GM18508 (cell line): Measurements from ENCODE around the gene ZNF780A.
"Not testable (repeated sequence)": the region's sequence is repeated elsewhere in the genome, so short reads cannot be mapped to it uniquely, and the experiment has no call there.

Experiments
- ATAC-seq: cut with Tn5 transposase; IDR thresholded peaks from one replicate; pipeline ENCODE4 v1.9.1; 2021; ENCODE audit warnings: moderate number of reproducible peaks; ENCODE audit not compliant: insufficient read depth, unreplicated experiment

The ZNF780A gene

GRCh38 chr19:40088299-40089047 is 2.3 kb downstream of the ZNF780A start:
- no peak for ATAC-seq

GRCh38 chr19:40084948-40085347 is 5.8 kb downstream of the ZNF780A start:
- no peak for ATAC-seq

- no peak for ATAC-seq
Observed at GRCh38 chr19:40081411-40081810, 9.3 kb downstream of the ZNF780A start.

GRCh38 chr19:40080289-40080688 is 10.5 kb downstream of the ZNF780A start:
- no peak for ATAC-seq

GRCh38 chr19:40078377-40078776 is 12.4 kb downstream of the ZNF780A start:
- ATAC-seq = no peak

- no peak for ATAC-seq
Observed at GRCh38 chr19:40070058-40070457, 20.7 kb downstream of the ZNF780A start.

GRCh38 chr19:40059624-40060023 is 31.1 kb downstream of the ZNF780A start:
- no peak for ATAC-seq

- ATAC-seq = no peak
Observed at GRCh38 chr19:40057166-40057565, 33.6 kb downstream of the ZNF780A start.

- no peak for ATAC-seq
Observed at GRCh38 chr19:40056505-40056904, 34.2 kb downstream of the ZNF780A start.

- no peak for ATAC-seq
Observed at GRCh38 chr19:40055832-40056504, 34.8 kb downstream of the ZNF780A start, which contains the start of gene ZNF780B. TSS of gene ZNF780B (minus strand) at chr19:40056231. CDS start at chr19:40050332, 5,899 bp downstream.

- no peak for ATAC-seq
Observed at GRCh38 chr19:40055049-40055448, 35.7 kb downstream of the ZNF780A start.

GRCh38 chr19:40054632-40055031 is 36.1 kb downstream of the ZNF780A start:
- no peak for ATAC-seq

- no peak for ATAC-seq
Observed at GRCh38 chr19:40053491-40053890, 37.3 kb downstream of the ZNF780A start.

- not testable (repeated sequence) for ATAC-seq
Observed at GRCh38 chr19:40041718-40042117, 49.0 kb downstream of the ZNF780A start.

- not testable (repeated sequence) for ATAC-seq
Observed at GRCh38 chr19:40038047-40038446, 52.7 kb downstream of the ZNF780A start.

GRCh38 chr19:40035996-40036395 is 54.7 kb downstream of the ZNF780A start:
- no peak for ATAC-seq

GRCh38 chr19:40033989-40034560 is 56.7 kb downstream of the ZNF780A start:
- no peak for ATAC-seq

- no peak for ATAC-seq
Observed at GRCh38 chr19:40026597-40026970, 64.2 kb downstream of the ZNF780A start.

GRCh38 chr19:40025938-40026596 is 64.7 kb downstream of the ZNF780A start:
- no peak for ATAC-seq

- no peak for ATAC-seq
Observed at GRCh38 chr19:40023969-40024368, 66.8 kb downstream of the ZNF780A start.
